Caco-2 (cell line): ENCODE results near the gene ARHGEF7. TPM values are rescaled to one million over a fixed set of nuclear protein-coding genes. Genes with fewer than 3 reads are reported as not detected.

Experiments
- BruUV-seq: library from RNA; stranded (reverse); fragments of 400-500 nt; replicated peaks from 2 replicates; lab custom pipeline; 2021; lab: Mats Ljungman, UMichigan
- CTCF ChIA-PET: fragments of 300-600 bp; sonication (Branson Sonifier 250); formaldehyde crosslinking; loops from one replicate; lab custom pipeline; 2022; ENCODE audit warnings: antibody characterized with exemption; lab: Charles Lee
- POLR2A ChIA-PET: fragments of 300-600 bp; sonication (Branson Sonifier 250); formaldehyde crosslinking; loops from one replicate; lab custom pipeline; 2022; ENCODE audit warnings: antibody characterized with exemption; lab: Charles Lee
- DNase-seq, 2 experiments: peaks; one replicate each; pipeline versions ENCODE4 v3.0.0 to v3.0.0-alpha.2; 2020 to 2022
- H3K27me3 ChIP-seq: replicated peaks from 2 replicates; pipeline ENCODE4 v1.6.0; 2011; ENCODE audit warnings: low read length; ENCODE audit not compliant: control insufficient read depth, insufficient read depth
- H3K36me3 ChIP-seq: 2 replicates; pipeline ENCODE4 v1.5.1; 2011; ENCODE audit warnings: low read length; ENCODE audit not compliant: control insufficient read depth, insufficient read depth
- H3K4me1 ChIP-seq: fragments of 250-450 bp; sonication (Bioruptor Pico); 2 replicates; pipeline ENCODE4 v1.5.1; 2020; ENCODE audit warnings: mild to moderate bottlenecking
- H3K4me3 ChIP-seq: 2 replicates; pipeline ENCODE4 v1.5.1; 2011; ENCODE audit warnings: low read depth, mild to moderate bottlenecking, control low read depth, low read length
- H3K9me3 ChIP-seq: fragments of 250-450 bp; sonication (Bioruptor Pico); 2 replicates; pipeline ENCODE4 v1.5.1; 2020; ENCODE audit warnings: mild to moderate bottlenecking, moderate library complexity
- H3K27ac Mint-ChIP-seq: one replicate; pipeline ENCODE4 v1.8.0; 2022; ENCODE audit warnings: mixed read lengths; ENCODE audit not compliant: unreplicated experiment
- H3K27me3 Mint-ChIP-seq: one replicate; pipeline ENCODE4 v1.8.0; 2022; ENCODE audit warnings: mixed read lengths; ENCODE audit not compliant: insufficient read depth, unreplicated experiment
- H3K36me3 Mint-ChIP-seq: one replicate; pipeline ENCODE4 v1.8.0; 2022; ENCODE audit warnings: mild to moderate bottlenecking, mixed read lengths; ENCODE audit not compliant: insufficient read depth, unreplicated experiment
- H3K4me1 Mint-ChIP-seq: one replicate; pipeline ENCODE4 v1.8.0; 2022; ENCODE audit warnings: low read depth, mixed read lengths; ENCODE audit not compliant: unreplicated experiment
- H3K4me3 Mint-ChIP-seq: one replicate; pipeline ENCODE4 v1.8.0; 2022; ENCODE audit warnings: mild to moderate bottlenecking, moderate library complexity, mixed read lengths; ENCODE audit not compliant: unreplicated experiment
- H3K9me3 Mint-ChIP-seq: one replicate; pipeline ENCODE4 v1.8.0; 2022; ENCODE audit warnings: mixed read lengths; ENCODE audit not compliant: unreplicated experiment
- intact Hi-C: fragments of 100-400 bp; cut with micrococcal nuclease; formaldehyde crosslinking; loops from one replicate; pipeline ENCODE4 v1.10.0; 2022; ENCODE audit not compliant: unreplicated experiment
- total RNA-seq: library from RNA; stranded (reverse); gene quantifications from 2 replicates; pipeline ENCODE4 v1.2.3, GENCODE V29; 2022
- TF ChIP-seq, protein P1 (sequence below), 2 experiments: fragments of 200-600 bp in 1 of 2; IDR thresholded peaks; 1 replicate in 1 of 2; 2 replicates in 1 of 2; pipeline versions ENCODE4 v1.5.1 to v1.8.0; 2011 to 2022; ENCODE audit warnings: antibody characterized with exemption in 1 of 2, control low read depth in 1 of 2, inconsistent platforms in 1 of 2, low read depth in 1 of 2, low read length in 1 of 2, mild to moderate bottlenecking in 1 of 2, moderate library complexity in 1 of 2; ENCODE audit not compliant: insufficient read depth in 1 of 2, severe bottlenecking in 1 of 2, unreplicated experiment in 1 of 2

ARHGEF7 gene
- total RNA-seq, 1 experiment from 2014 or later = 60.5 TPM

GRCh38 chr13:111227405-111227804 is 112.3 kb downstream of the ARHGEF7 start:
- H3K27me3 ChIP-seq = no peaks in the 10 kb centered on the region
- Mint-ChIP-seq H3K27me3 (no peaks in the 10 kb centered on the region), H3K27ac (no peak overlapping the region), H3K36me3 (peaks cover 26% of the 10 kb centered on the region), H3K9me3 (no peaks in the 10 kb centered on the region), H3K4me1 (no peaks in the 10 kb centered on the region), H3K4me3 (no peak overlapping the region)
- intact Hi-C loops = no loop called here
- no peak for DNase-seq
- no TSS peak for BruUV-seq
- CTCF ChIA-PET = no interaction called here
- no peak overlapping the region for H3K4me3 ChIP-seq
- TF ChIP-seq, protein P1, sequence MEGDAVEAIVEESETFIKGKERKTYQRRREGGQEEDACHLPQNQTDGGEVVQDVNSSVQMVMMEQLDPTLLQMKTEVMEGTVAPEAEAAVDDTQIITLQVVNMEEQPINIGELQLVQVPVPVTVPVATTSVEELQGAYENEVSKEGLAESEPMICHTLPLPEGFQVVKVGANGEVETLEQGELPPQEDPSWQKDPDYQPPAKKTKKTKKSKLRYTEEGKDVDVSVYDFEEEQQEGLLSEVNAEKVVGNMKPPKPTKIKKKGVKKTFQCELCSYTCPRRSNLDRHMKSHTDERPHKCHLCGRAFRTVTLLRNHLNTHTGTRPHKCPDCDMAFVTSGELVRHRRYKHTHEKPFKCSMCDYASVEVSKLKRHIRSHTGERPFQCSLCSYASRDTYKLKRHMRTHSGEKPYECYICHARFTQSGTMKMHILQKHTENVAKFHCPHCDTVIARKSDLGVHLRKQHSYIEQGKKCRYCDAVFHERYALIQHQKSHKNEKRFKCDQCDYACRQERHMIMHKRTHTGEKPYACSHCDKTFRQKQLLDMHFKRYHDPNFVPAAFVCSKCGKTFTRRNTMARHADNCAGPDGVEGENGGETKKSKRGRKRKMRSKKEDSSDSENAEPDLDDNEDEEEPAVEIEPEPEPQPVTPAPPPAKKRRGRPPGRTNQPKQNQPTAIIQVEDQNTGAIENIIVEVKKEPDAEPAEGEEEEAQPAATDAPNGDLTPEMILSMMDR (IDR thresholded peaks at IDR 0.05; ENCODE audit: insufficient read depth in 1 of 2, low read depth in 1 of 2, low read length in 1 of 2, severe bottlenecking in 1 of 2, unreplicated experiment in 1 of 2) = no peak
- H3K9me3 ChIP-seq = no peaks in the 10 kb centered on the region
- no peaks in the 10 kb centered on the region for H3K4me1 ChIP-seq
- POLR2A ChIA-PET = no interaction called here
- no peaks in the 10 kb centered on the region; the same call in 1 of the 2 replicates for H3K36me3 ChIP-seq

DNA sequence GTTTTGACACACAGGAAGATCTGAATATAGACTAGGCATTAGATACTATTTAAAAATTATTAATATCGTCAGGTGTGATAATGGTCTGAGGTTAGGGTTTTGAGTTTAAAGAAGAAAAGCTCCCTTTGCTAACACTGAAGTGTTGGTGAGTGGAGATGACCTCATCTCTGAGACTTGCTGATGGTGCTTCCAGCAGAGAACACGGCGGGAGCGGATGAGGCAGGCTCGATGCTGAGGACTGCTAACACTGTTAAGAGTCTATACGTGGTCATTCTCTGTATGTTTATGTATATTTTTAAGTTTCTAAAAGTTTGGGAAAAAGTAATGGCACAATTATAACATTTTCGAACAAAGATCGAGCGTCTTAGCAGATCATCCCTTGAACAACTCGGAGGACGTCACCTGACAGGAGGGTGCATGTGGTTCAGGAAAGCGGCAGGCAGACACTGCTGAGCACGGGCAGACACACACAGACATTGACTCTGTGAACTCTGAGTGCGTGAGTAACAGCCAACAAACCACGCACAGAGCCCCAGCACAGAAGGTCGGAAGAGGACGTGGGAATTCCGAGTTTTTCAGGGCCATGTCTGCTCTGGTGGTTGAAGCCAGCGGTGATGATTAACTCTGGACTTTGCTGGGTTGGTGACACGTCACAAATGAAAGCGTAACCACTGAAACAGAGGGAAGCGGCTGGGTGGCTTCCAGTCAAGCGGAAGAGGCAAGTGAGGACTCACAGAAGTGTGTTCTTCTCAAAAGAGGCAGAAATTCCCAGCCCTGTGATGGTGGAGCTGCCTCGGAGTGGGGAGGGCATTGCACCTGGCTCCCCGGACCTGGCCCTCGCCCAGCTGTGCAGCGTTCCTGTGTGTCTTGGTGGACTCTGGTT is 113.4 kb downstream of the ARHGEF7 start:
- Mint-ChIP-seq H3K4me3 (no peak overlapping the region), H3K4me1 (no peaks in the 10 kb centered on the region), H3K27ac (no peak overlapping the region), H3K9me3 (no peaks in the 10 kb centered on the region), H3K27me3 (no peaks in the 10 kb centered on the region), H3K36me3 (peaks cover 22% of the 10 kb centered on the region)
- BruUV-seq = no TSS peak
- H3K27me3 ChIP-seq = no peaks in the 10 kb centered on the region
- no peaks in the 10 kb centered on the region for H3K4me1 ChIP-seq
- TF ChIP-seq, protein P1 (IDR thresholded peaks at IDR 0.05; ENCODE audit: insufficient read depth in 1 of 2, low read depth in 1 of 2, low read length in 1 of 2, severe bottlenecking in 1 of 2, unreplicated experiment in 1 of 2) = no peak
- H3K4me3 ChIP-seq = no peak overlapping the region
- no peak for DNase-seq
- CTCF ChIA-PET = no interaction called here
- no peaks in the 10 kb centered on the region for H3K9me3 ChIP-seq
- intact Hi-C loops = no loop called here
- POLR2A ChIA-PET = no interaction called here
- H3K36me3 ChIP-seq = no peaks in the 10 kb centered on the region; the same call in 1 of the 2 replicates

- H3K4me1 Mint-ChIP-seq = no peaks in the 10 kb centered on the region
- no peaks in the 10 kb centered on the region for H3K9me3 Mint-ChIP-seq
- Histone ChIP-seq H3K36me3 (no peaks in the 10 kb centered on the region), H3K9me3 (no peaks in the 10 kb centered on the region), H3K27me3 (no peaks in the 10 kb centered on the region), H3K4me3 (no peak overlapping the region), H3K4me1 (no peaks in the 10 kb centered on the region)
- DNase-seq = no peak
- no peaks in the 10 kb centered on the region for H3K27me3 Mint-ChIP-seq
- no peak overlapping the region for H3K4me3 Mint-ChIP-seq
- intact Hi-C loops = no loop called here
- H3K27ac Mint-ChIP-seq = no peak overlapping the region
- POLR2A ChIA-PET = no interaction called here
- BruUV-seq = no TSS peak
- TF ChIP-seq, protein P1 (IDR thresholded peaks at IDR 0.05; ENCODE audit: insufficient read depth in 1 of 2, low read depth in 1 of 2, low read length in 1 of 2, severe bottlenecking in 1 of 2, unreplicated experiment in 1 of 2) = no peak
- peaks cover 31% of the 10 kb centered on the region for H3K36me3 Mint-ChIP-seq
- CTCF ChIA-PET = interaction anchor here (0.6 kb wide), 1 partner anchor 200 kb away, joined by 3 read pairs; no protein-coding TSS in a partner anchor
Observed at GRCh38 chr13:111230385-111230930, 115.3 kb downstream of the ARHGEF7 start.
